MM.1S (cell line): ENCODE measurements around the gene C2CD2.

ENCODE experiments used
- DNase-seq: peaks from one replicate; pipeline ENCODE4 v3.0.0-alpha.2; 2015
- H2AFZ ChIP-seq: fragments of 300-600 bp; sonication (generic); 2 replicates; pipeline ENCODE4 v1.6.0; 2016; ENCODE audit warnings: antibody characterized with exemption, low read length
- H3F3A ChIP-seq: fragments of 300-600 bp; sonication (generic); 2 replicates; pipeline ENCODE4 v1.6.1; 2016; ENCODE audit warnings: mild to moderate bottlenecking, antibody characterized with exemption, low read length, moderate library complexity, mixed read lengths; ENCODE audit not compliant: insufficient read depth
- H3K27ac ChIP-seq: fragments of 300-600 bp; sonication (generic); 2 replicates; pipeline ENCODE4 v1.5.1; 2016; ENCODE audit warnings: mild to moderate bottlenecking, low read length
- H3K27me3 ChIP-seq: fragments of 300-600 bp; sonication (generic); replicated peaks from 2 replicates; pipeline ENCODE4 v1.6.0; 2016; ENCODE audit warnings: low read length; ENCODE audit not compliant: insufficient read depth
- H3K36me3 ChIP-seq: fragments of 300-600 bp; sonication (generic); replicated peaks from 2 replicates; pipeline ENCODE4 v1.6.1; 2016; ENCODE audit warnings: mild to moderate bottlenecking, low read length, mixed read lengths; ENCODE audit not compliant: insufficient read depth
- H3K4me1 ChIP-seq: fragments of 300-600 bp; sonication (generic); 2 replicates; pipeline ENCODE4 v1.6.1; 2016; ENCODE audit warnings: low read length, mixed read lengths
- H3K4me2 ChIP-seq: fragments of 300-600 bp; sonication (generic); 2 replicates; pipeline ENCODE4 v1.6.0; 2016; ENCODE audit warnings: low read depth, low read length
- H3K4me3 ChIP-seq: fragments of 300-600 bp; sonication (generic); 2 replicates; pipeline ENCODE4 v1.5.1; 2016; ENCODE audit warnings: low read length, mixed read lengths
- H3K79me2 ChIP-seq: fragments of 300-600 bp; sonication (generic); 2 replicates; pipeline ENCODE4 v1.6.1; 2016; ENCODE audit warnings: mixed run types, low read length, mixed read lengths
- H3K9ac ChIP-seq: fragments of 300-600 bp; sonication (generic); 2 replicates; pipeline ENCODE4 v1.6.1; 2016; ENCODE audit warnings: low read length, mixed read lengths
- H3K9me2 ChIP-seq: fragments of 300-600 bp; sonication (generic); replicated peaks from 2 replicates; pipeline ENCODE4 v1.6.1; 2016; ENCODE audit warnings: mild to moderate bottlenecking, low read length, mixed read lengths; ENCODE audit not compliant: insufficient read depth
- H3K9me3 ChIP-seq: fragments of 300-600 bp; sonication (generic); replicated peaks from 2 replicates; pipeline ENCODE4 v1.6.1; 2016; ENCODE audit warnings: mild to moderate bottlenecking, low read length, mixed read lengths; ENCODE audit not compliant: insufficient read depth
- H4K20me1 ChIP-seq: fragments of 300-600 bp; sonication (generic); 2 replicates; pipeline ENCODE4 v1.6.1; 2016; ENCODE audit warnings: mild to moderate bottlenecking, low read length, moderate library complexity, mixed read lengths; ENCODE audit not compliant: insufficient read depth
- EZH2 ChIP-seq: fragments of 300-600 bp; sonication (generic); optimal IDR thresholded peaks from 2 replicates; pipeline ENCODE3; 2017; ENCODE audit warnings: low read depth, mild to moderate bottlenecking, antibody characterized with exemption, low read length, mixed read lengths
- EZH2phosphoT487 ChIP-seq: fragments of 300-600 bp; sonication (generic); IDR thresholded peaks from 2 replicates; pipeline ENCODE4 v1.6.1; 2018; ENCODE audit warnings: antibody characterized with exemption, low read length
- TF ChIP-seq, protein P1 (sequence below): fragments of 300-600 bp; sonication (generic); IDR thresholded peaks from 2 replicates; pipeline ENCODE4 v1.5.1; 2016; ENCODE audit warnings: antibody characterized with exemption, low read length, mixed read lengths

Gene C2CD2

GRCh38 chr21:41976611-41977010 lies 22.8 kb upstream of the C2CD2 start:
- H3K27ac ChIP-seq: no peak overlapping the region
- no peak for TF ChIP-seq EZH2
- no peaks in the 10 kb centered on the region for H3K9me2 ChIP-seq
- no peak overlapping the region for H2AFZ ChIP-seq
- H3F3A ChIP-seq: no peaks in the 10 kb centered on the region
- no peaks in the 10 kb centered on the region for H3K36me3 ChIP-seq
- no peaks in the 10 kb centered on the region for H4K20me1 ChIP-seq
- H3K4me2 ChIP-seq: no peak overlapping the region
- no peak overlapping the region for H3K4me3 ChIP-seq
- no peaks in the 10 kb centered on the region for H3K79me2 ChIP-seq
- H3K4me1 ChIP-seq: no peaks in the 10 kb centered on the region
- no peak for DNase-seq
- no peaks in the 10 kb centered on the region for H3K9me3 ChIP-seq
- no peaks in the 10 kb centered on the region for H3K27me3 ChIP-seq
- H3K9ac ChIP-seq: no peak overlapping the region

- Histone ChIP-seq H3K79me2 (no peaks in the 10 kb centered on the region), H3K4me3 (no peak overlapping the region), H3K9me3 (no peaks in the 10 kb centered on the region), H3K4me2 (no peak overlapping the region), H3K9ac (no peak overlapping the region), H3K9me2 (no peaks in the 10 kb centered on the region), H3K36me3 (no peaks in the 10 kb centered on the region), H3K4me1 (no peaks in the 10 kb centered on the region), H3K27ac (no peak overlapping the region), H3K27me3 (no peaks in the 10 kb centered on the region), H3F3A (no peaks in the 10 kb centered on the region), H2AFZ (no peak overlapping the region), H4K20me1 (no peaks in the 10 kb centered on the region)
- DNase-seq: no peak
- TF ChIP-seq, protein P1, sequence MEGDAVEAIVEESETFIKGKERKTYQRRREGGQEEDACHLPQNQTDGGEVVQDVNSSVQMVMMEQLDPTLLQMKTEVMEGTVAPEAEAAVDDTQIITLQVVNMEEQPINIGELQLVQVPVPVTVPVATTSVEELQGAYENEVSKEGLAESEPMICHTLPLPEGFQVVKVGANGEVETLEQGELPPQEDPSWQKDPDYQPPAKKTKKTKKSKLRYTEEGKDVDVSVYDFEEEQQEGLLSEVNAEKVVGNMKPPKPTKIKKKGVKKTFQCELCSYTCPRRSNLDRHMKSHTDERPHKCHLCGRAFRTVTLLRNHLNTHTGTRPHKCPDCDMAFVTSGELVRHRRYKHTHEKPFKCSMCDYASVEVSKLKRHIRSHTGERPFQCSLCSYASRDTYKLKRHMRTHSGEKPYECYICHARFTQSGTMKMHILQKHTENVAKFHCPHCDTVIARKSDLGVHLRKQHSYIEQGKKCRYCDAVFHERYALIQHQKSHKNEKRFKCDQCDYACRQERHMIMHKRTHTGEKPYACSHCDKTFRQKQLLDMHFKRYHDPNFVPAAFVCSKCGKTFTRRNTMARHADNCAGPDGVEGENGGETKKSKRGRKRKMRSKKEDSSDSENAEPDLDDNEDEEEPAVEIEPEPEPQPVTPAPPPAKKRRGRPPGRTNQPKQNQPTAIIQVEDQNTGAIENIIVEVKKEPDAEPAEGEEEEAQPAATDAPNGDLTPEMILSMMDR: no peak
- no peak for TF ChIP-seq EZH2
- TF ChIP-seq EZH2phosphoT487: no peak
Measured at GRCh38 chr21:41975391-41976272, 21.8 kb upstream of the C2CD2 start.

DNA sequence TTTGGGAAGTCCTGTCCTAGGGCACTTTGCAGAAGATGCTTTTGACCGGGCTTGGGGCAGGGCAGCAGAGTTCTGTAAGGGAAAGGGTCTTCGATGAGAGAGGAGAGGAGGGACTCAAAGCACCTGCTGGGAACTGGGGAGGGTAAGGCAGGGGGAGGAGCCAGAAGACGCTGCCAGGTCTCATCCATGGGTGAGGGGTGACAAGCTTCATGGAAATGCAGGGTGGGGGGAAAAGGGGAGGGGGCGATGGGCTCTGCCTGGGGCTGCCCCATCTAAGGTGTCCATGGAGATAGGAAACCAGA lies 20.9 kb upstream of the C2CD2 start:
- Histone ChIP-seq H3K9me3 (no peaks in the 10 kb centered on the region), H3K27ac (no peak overlapping the region), H3K4me2 (no peak overlapping the region), H3F3A (no peaks in the 10 kb centered on the region), H3K36me3 (no peaks in the 10 kb centered on the region), H3K79me2 (no peaks in the 10 kb centered on the region), H3K4me3 (no peak overlapping the region), H2AFZ (no peak overlapping the region), H3K9ac (no peak overlapping the region), H4K20me1 (no peaks in the 10 kb centered on the region), H3K4me1 (no peaks in the 10 kb centered on the region), H3K9me2 (no peaks in the 10 kb centered on the region), H3K27me3 (no peaks in the 10 kb centered on the region)
- TF ChIP-seq EZH2phosphoT487: no peak
- no peak for TF ChIP-seq EZH2
- TF ChIP-seq, protein P1: no peak
- no peak for DNase-seq
